GM23338 (cell line): ENCODE results near the gene GMPR.

Source experiments
- EZH2 ChIP-seq: fragments of 200-600 bp; sonication (generic); IDR thresholded peaks from one replicate; pipeline ENCODE4 v1.8.0; 2017; ENCODE audit warnings: antibody characterized with exemption, mild to moderate bottlenecking, low read depth; ENCODE audit not compliant: unreplicated experiment
- EZH2phosphoT487 ChIP-seq: fragments of 200-600 bp; sonication (generic); IDR thresholded peaks from one replicate; pipeline ENCODE4 v1.8.1; 2018; ENCODE audit warnings: antibody characterized with exemption; ENCODE audit not compliant: unreplicated experiment
- ZNF331 ChIP-seq: fragments of 250-450 bp; sonication (Bioruptor Pico); IDR thresholded peaks from 2 replicates; pipeline ENCODE4 v1.5.0; 2020; ENCODE audit warnings: low read depth, mild to moderate bottlenecking, moderate library complexity
- TF ChIP-seq, protein P1 (sequence below): IDR thresholded peaks from one replicate; pipeline ENCODE4 v1.6.1; 2018; ENCODE audit warnings: antibody characterized with exemption; ENCODE audit not compliant: unreplicated experiment
- TF ChIP-seq, protein P2 (sequence below), 2 experiments: fragments of 200-600 bp in 1 of 2; sonication (generic) in 1 of 2; conservative IDR thresholded peaks; 2 replicates each; pipeline versions ENCODE4 v1.5.1 to v1.6.1; 2016 to 2017; ENCODE audit warnings: antibody characterized with exemption in 2 of 2, low read depth in 2 of 2, mild to moderate bottlenecking in 2 of 2, moderate library complexity in 1 of 2
- TF ChIP-seq, protein P3 (sequence below): fragments of 250-450 bp; sonication (Bioruptor Pico); IDR thresholded peaks from 2 replicates; pipeline ENCODE4 v1.5.0; 2020; ENCODE audit warnings: mild to moderate bottlenecking, moderate library complexity

DNA sequence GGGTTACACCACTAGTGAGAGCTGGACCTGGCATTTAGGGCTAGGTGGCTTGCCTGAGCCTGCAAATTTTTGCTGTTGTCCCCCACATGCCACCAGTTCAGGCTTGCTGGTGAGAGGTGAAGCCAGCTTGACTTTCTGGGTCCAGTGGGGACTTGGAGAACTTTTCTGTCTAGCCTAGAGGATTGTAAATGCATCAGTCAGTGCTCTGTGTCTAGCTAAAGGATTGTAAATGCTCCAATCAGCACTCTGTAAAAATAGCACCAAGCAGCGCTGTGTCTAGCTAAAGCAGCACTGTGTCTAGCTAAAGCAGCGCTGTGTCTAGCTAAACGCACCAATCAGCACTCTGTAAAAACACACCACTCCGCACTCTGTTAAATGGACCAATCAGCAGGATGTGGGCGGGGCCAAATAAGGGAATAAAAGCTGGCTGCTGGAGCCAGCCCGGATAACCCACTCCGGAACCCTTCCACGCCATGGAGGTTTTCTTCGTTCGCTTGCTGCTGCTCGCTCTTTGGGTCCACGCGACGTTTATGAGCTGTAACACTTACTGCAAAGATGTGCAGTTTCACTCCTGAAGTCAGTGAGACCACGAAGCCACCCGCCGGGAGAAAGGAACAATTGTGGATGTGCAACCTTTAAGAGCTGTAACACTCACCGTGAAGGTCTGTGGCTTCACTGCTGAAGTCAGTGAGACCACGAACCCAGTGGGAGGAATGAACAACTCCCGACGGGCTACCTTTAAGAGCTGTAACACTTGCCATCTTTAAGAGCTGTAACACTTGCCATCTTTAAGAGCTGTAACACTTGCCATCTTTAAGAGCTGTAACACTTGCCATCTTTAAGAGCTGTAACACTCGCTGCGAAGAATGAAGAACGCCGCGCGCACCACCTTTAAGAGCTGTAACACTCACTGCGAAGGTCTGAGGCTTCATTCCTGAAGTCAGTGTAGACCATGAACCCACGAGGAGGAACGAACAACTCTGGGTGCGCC, 27.3 kb downstream of the GMPR start:
- TF ChIP-seq, protein P1, sequence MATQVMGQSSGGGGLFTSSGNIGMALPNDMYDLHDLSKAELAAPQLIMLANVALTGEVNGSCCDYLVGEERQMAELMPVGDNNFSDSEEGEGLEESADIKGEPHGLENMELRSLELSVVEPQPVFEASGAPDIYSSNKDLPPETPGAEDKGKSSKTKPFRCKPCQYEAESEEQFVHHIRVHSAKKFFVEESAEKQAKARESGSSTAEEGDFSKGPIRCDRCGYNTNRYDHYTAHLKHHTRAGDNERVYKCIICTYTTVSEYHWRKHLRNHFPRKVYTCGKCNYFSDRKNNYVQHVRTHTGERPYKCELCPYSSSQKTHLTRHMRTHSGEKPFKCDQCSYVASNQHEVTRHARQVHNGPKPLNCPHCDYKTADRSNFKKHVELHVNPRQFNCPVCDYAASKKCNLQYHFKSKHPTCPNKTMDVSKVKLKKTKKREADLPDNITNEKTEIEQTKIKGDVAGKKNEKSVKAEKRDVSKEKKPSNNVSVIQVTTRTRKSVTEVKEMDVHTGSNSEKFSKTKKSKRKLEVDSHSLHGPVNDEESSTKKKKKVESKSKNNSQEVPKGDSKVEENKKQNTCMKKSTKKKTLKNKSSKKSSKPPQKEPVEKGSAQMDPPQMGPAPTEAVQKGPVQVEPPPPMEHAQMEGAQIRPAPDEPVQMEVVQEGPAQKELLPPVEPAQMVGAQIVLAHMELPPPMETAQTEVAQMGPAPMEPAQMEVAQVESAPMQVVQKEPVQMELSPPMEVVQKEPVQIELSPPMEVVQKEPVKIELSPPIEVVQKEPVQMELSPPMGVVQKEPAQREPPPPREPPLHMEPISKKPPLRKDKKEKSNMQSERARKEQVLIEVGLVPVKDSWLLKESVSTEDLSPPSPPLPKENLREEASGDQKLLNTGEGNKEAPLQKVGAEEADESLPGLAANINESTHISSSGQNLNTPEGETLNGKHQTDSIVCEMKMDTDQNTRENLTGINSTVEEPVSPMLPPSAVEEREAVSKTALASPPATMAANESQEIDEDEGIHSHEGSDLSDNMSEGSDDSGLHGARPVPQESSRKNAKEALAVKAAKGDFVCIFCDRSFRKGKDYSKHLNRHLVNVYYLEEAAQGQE: no peak
- TF ChIP-seq, protein P2, sequence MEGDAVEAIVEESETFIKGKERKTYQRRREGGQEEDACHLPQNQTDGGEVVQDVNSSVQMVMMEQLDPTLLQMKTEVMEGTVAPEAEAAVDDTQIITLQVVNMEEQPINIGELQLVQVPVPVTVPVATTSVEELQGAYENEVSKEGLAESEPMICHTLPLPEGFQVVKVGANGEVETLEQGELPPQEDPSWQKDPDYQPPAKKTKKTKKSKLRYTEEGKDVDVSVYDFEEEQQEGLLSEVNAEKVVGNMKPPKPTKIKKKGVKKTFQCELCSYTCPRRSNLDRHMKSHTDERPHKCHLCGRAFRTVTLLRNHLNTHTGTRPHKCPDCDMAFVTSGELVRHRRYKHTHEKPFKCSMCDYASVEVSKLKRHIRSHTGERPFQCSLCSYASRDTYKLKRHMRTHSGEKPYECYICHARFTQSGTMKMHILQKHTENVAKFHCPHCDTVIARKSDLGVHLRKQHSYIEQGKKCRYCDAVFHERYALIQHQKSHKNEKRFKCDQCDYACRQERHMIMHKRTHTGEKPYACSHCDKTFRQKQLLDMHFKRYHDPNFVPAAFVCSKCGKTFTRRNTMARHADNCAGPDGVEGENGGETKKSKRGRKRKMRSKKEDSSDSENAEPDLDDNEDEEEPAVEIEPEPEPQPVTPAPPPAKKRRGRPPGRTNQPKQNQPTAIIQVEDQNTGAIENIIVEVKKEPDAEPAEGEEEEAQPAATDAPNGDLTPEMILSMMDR (conservative IDR thresholded peaks at IDR 0.05; ENCODE audit: low read depth in 2 of 2): no peak
- no peak for TF ChIP-seq EZH2phosphoT487
- TF ChIP-seq EZH2: no peak
- TF ChIP-seq ZNF331 (CRISPR knock-in tag): no peak
- TF ChIP-seq, protein P3, sequence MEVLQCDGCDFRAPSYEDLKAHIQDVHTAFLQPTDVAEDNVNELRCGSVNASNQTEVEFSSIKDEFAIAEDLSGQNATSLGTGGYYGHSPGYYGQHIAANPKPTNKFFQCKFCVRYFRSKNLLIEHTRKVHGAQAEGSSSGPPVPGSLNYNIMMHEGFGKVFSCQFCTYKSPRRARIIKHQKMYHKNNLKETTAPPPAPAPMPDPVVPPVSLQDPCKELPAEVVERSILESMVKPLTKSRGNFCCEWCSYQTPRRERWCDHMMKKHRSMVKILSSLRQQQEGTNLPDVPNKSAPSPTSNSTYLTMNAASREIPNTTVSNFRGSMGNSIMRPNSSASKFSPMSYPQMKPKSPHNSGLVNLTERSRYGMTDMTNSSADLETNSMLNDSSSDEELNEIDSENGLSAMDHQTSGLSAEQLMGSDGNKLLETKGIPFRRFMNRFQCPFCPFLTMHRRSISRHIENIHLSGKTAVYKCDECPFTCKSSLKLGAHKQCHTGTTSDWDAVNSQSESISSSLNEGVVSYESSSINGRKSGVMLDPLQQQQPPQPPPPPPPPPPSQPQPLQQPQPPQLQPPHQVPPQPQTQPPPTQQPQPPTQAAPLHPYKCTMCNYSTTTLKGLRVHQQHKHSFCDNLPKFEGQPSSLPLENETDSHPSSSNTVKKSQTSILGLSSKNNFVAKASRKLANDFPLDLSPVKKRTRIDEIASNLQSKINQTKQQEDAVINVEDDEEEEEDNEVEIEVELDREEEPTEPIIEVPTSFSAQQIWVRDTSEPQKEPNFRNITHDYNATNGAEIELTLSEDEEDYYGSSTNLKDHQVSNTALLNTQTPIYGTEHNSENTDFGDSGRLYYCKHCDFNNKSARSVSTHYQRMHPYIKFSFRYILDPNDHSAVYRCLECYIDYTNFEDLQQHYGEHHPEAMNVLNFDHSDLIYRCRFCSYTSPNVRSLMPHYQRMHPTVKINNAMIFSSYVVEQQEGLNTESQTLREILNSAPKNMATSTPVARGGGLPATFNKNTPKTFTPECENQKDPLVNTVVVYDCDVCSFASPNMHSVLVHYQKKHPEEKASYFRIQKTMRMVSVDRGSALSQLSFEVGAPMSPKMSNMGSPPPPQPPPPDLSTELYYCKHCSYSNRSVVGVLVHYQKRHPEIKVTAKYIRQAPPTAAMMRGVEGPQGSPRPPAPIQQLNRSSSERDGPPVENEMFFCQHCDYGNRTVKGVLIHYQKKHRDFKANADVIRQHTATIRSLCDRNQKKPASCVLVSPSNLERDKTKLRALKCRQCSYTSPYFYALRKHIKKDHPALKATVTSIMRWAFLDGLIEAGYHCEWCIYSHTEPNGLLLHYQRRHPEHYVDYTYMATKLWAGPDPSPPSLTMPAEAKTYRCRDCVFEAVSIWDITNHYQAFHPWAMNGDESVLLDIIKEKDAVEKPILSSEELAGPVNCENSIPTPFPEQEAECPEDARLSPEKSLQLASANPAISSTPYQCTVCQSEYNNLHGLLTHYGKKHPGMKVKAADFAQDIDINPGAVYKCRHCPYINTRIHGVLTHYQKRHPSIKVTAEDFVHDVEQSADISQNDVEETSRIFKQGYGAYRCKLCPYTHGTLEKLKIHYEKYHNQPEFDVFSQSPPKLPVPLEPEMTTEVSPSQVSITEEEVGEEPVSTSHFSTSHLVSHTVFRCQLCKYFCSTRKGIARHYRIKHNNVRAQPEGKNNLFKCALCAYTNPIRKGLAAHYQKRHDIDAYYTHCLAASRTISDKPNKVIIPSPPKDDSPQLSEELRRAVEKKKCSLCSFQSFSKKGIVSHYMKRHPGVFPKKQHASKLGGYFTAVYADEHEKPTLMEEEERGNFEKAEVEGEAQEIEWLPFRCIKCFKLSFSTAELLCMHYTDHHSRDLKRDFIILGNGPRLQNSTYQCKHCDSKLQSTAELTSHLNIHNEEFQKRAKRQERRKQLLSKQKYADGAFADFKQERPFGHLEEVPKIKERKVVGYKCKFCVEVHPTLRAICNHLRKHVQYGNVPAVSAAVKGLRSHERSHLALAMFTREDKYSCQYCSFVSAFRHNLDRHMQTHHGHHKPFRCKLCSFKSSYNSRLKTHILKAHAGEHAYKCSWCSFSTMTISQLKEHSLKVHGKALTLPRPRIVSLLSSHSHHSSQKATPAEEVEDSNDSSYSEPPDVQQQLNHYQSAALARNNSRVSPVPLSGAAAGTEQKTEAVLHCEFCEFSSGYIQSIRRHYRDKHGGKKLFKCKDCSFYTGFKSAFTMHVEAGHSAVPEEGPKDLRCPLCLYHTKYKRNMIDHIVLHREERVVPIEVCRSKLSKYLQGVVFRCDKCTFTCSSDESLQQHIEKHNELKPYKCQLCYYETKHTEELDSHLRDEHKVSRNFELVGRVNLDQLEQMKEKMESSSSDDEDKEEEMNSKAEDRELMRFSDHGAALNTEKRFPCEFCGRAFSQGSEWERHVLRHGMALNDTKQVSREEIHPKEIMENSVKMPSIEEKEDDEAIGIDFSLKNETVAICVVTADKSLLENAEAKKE (CRISPR knock-in tag): no peak
